Transverse colon (tissue), 4 donors: ENCODE measurements around the gene USP37. TPM values are rescaled to one million over a fixed set of nuclear protein-coding genes. Genes with fewer than 3 reads are reported as not detected.

Experiments
- DNase-seq: peaks from one replicate; pipeline ENCODE4 v3.0.0-alpha.2; 2019
- H3K27ac ChIP-seq, 4 donors: fragments of 200-600 bp; sonication (generic); 2 replicates each; pipeline ENCODE4 v1.5.1; 2016 to 2018; ENCODE audit warnings: inconsistent platforms in 4 of 4
- H3K27me3 ChIP-seq: fragments of 200-600 bp; sonication (generic); 2 replicates; pipeline ENCODE4 v1.5.1; 2017; ENCODE audit warnings: inconsistent platforms
- H3K36me3 ChIP-seq, 4 donors: fragments of 200-600 bp; sonication (generic); 2 replicates each; pipeline ENCODE4 v1.5.1; 2017 to 2019; ENCODE audit warnings: inconsistent platforms in 4 of 4
- H3K4me1 ChIP-seq, 4 donors: fragments of 200-600 bp; sonication (generic); 2 replicates each; pipeline ENCODE4 v1.5.1; 2017 to 2020; ENCODE audit warnings: inconsistent platforms in 4 of 4
- H3K4me3 ChIP-seq, 4 donors: fragments of 200-600 bp; sonication (generic); 1 replicate in 1 of 4; 2 replicates in 3 of 4; pipeline versions ENCODE4 v1.5.1 to v1.6.1; 2017 to 2019; ENCODE audit warnings: inconsistent platforms in 4 of 4
- H3K9me3 ChIP-seq, 2 donors: fragments of 200-600 bp; sonication (generic); 2 replicates each; pipeline ENCODE4 v1.5.1; 2017 to 2019; ENCODE audit warnings: inconsistent platforms in 2 of 2
- EP300 ChIP-seq: sonication (generic); formaldehyde crosslinking; IDR thresholded peaks from one replicate; pipeline ENCODE4 v1.6.1; 2017; ENCODE audit warnings: antibody characterized with exemption, low read depth
- POLR2A ChIP-seq: fragments of 450-650 bp; IDR thresholded peaks from one replicate; pipeline ENCODE4 v1.6.1; 2016; ENCODE audit warnings: antibody characterized with exemption, mild to moderate bottlenecking, moderate library complexity
- POLR2AphosphoS5 ChIP-seq, 3 donors: sonication (generic); formaldehyde crosslinking; IDR thresholded peaks; one replicate each; pipeline ENCODE4 v1.6.1; 2016; ENCODE audit warnings: antibody characterized with exemption in 3 of 3
- WGBS, 2 donors: methylation state at CpG; one replicate each; pipeline ENCODE4 v1.1.5; 2018; ENCODE audit warnings: low coverage in 1 of 2; 5-methylcytosine and 5-hydroxymethylcytosine counted together
- in situ Hi-C, 4 donors: fragments of 200-750 bp; cut with MboI; loops; one replicate each; pipeline versions ENCODE4 v1.15.0 to v1.15.1; 2017; ENCODE audit warnings: low sequenced_read_pairs in 3 of 4, low pct_ligation_motif_present in 1 of 4, low pct_unique_long_range_greater_than_20kb in 1 of 4
- intact Hi-C: fragments of 100-400 bp; cut with DNase I; formaldehyde crosslinking; loops from one replicate; pipeline ENCODE4 v1.15.1; 2023; ENCODE audit warnings: low total_unique reads
- total RNA-seq, 4 donors: library from RNA; depleted of rRNA; stranded (reverse); fragments of >200 nt; gene quantifications; one replicate each; pipeline ENCODE4 v1.1.0, GENCODE V29; 2016
- TF ChIP-seq, protein P1 (sequence below), 5 experiments: fragments of 200-600 bp in 3 of 5; fragments of 450-650 bp in 2 of 5; sonication (generic) in 3 of 5; IDR thresholded peaks; 1 replicate in 2 of 5; 2 replicates in 3 of 5; pipeline ENCODE4 v1.5.1; 2016 to 2017; ENCODE audit warnings: antibody characterized with exemption in 5 of 5, inconsistent platforms in 3 of 5, mild to moderate bottlenecking in 2 of 5, moderate library complexity in 1 of 5

USP37 gene
- total RNA-seq, 4 donors from 2014 or later, result 1.4 to 15.7 (median 8.1) TPM

- in situ Hi-C loops, result no loop called here
These were observed 66.5 kb downstream of the USP37 start for GRCh38 chr2:218501665-218502064.

DNA sequence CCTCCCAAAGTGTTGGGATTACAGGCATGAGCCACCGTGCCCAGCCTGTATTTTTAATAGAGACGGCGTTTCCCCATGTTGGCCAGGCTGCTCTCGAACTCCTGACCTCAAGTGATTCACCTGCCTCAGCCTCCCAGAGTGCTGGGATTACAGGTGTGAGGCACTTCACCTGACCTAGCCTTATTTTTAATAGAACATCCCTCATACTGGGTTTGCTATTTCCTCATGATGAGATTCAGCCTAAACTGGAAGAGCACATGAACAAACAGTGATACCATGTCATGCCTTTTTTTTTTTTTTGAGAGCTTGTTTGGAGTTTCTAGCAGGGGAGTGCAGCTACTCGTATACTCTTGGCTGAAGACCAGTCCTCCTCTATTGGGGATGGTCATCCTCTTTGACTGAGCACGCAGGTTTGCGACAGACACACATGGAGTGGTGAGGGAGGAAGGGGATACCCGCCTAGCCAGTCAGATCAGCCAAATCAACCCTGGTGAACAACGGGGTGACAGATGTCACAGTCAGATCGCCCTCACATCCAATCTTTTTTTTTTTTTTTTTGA is 67.6 kb downstream of the USP37 start:
- WGBS, 2 donors, result 94 to 96% methylated on average over 4 to 10 of the region's 10 CpGs
- no peaks in the 10 kb centered on the region for H3K9me3 ChIP-seq
- TF ChIP-seq, protein P1, sequence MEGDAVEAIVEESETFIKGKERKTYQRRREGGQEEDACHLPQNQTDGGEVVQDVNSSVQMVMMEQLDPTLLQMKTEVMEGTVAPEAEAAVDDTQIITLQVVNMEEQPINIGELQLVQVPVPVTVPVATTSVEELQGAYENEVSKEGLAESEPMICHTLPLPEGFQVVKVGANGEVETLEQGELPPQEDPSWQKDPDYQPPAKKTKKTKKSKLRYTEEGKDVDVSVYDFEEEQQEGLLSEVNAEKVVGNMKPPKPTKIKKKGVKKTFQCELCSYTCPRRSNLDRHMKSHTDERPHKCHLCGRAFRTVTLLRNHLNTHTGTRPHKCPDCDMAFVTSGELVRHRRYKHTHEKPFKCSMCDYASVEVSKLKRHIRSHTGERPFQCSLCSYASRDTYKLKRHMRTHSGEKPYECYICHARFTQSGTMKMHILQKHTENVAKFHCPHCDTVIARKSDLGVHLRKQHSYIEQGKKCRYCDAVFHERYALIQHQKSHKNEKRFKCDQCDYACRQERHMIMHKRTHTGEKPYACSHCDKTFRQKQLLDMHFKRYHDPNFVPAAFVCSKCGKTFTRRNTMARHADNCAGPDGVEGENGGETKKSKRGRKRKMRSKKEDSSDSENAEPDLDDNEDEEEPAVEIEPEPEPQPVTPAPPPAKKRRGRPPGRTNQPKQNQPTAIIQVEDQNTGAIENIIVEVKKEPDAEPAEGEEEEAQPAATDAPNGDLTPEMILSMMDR (IDR thresholded peaks at IDR 0.05), result no peak
- TF ChIP-seq POLR2AphosphoS5 (IDR thresholded peaks at IDR 0.05) (no peak), EP300 (no peak), POLR2A (no peak)
- H3K27ac ChIP-seq, result no peak overlapping the region
- intact Hi-C loops, result no loop called here
- in situ Hi-C loops, result no loop called here
- no peak for DNase-seq
- peaks cover 0 to 6% (median 0%) of the 10 kb centered on the region in 4 donors for H3K4me1 ChIP-seq
- H3K36me3 ChIP-seq, result peaks cover 0 to 30% (median 8%) of the 10 kb centered on the region in 4 donors
- no peak overlapping the region for H3K4me3 ChIP-seq
- no peaks in the 10 kb centered on the region for H3K27me3 ChIP-seq

More at GRCh38 chr2:218501665-218502064, 66.5 kb downstream of the USP37 start:
- Histone ChIP-seq H3K4me3 (no peak overlapping the region), H3K27ac (peak overlapping the region in 1 of 4 donors; percentile 35), H3K36me3 (peaks cover 0 to 23% (median 8%) of the 10 kb centered on the region in 4 donors), H3K9me3 (no peaks in the 10 kb centered on the region), H3K27me3 (no peaks in the 10 kb centered on the region), H3K4me1 (peaks cover 0 to 6% (median 0%) of the 10 kb centered on the region in 4 donors)
- intact Hi-C loops, result no loop called here
- TF ChIP-seq, protein P1 (IDR thresholded peaks at IDR 0.05), result no peak
- TF ChIP-seq EP300, result no peak
- no peak for TF ChIP-seq POLR2AphosphoS5 (IDR thresholded peaks at IDR 0.05)
- no peak for TF ChIP-seq POLR2A
- DNase-seq, result no peak
- WGBS, 2 donors, result 10 to 48% methylated on average over 2 of the region's 2 CpGs

- intact Hi-C loops, result loop anchor here (10.0 kb wide), 1 partner anchor 69 kb away; no protein-coding TSS in a partner anchor
- in situ Hi-C loops, result no loop called here
- no peak for DNase-seq
- Histone ChIP-seq H3K27ac (no peak overlapping the region), H3K4me1 (peaks cover 0 to 4% (median 0%) of the 10 kb centered on the region in 4 donors), H3K9me3 (no peaks in the 10 kb centered on the region), H3K4me3 (no peak overlapping the region), H3K27me3 (no peaks in the 10 kb centered on the region), H3K36me3 (peaks cover 0 to 33% (median 7%) of the 10 kb centered on the region in 4 donors)
- TF ChIP-seq POLR2A (no peak), EP300 (no peak), POLR2AphosphoS5 (IDR thresholded peaks at IDR 0.05) (no peak)
- TF ChIP-seq, protein P1 (IDR thresholded peaks at IDR 0.05), result no peak
- WGBS, 2 donors, result 68 to 82% methylated on average over 5 to 7 of the region's 7 CpGs
These were observed 82.0 kb downstream of the USP37 start for GRCh38 chr2:218485986-218486667.

GRCh38 chr2:218482651-218483050 is 85.5 kb downstream of the USP37 start:
- peaks cover 0 to 4% (median 0%) of the 10 kb centered on the region in 4 donors for H3K4me1 ChIP-seq
- DNase-seq, result no peak
- no peak overlapping the region for H3K4me3 ChIP-seq
- peaks cover 0 to 30% (median 6%) of the 10 kb centered on the region in 4 donors for H3K36me3 ChIP-seq
- in situ Hi-C loops (no loop called here), intact Hi-C loops (loop anchor here (10.0 kb wide), 1 partner anchor 72 kb away; no protein-coding TSS in a partner anchor)
- TF ChIP-seq POLR2A (no peak), POLR2AphosphoS5 (IDR thresholded peaks at IDR 0.05) (no peak), EP300 (no peak)
- TF ChIP-seq, protein P1 (IDR thresholded peaks at IDR 0.05), result no peak
- no peak overlapping the region for H3K27ac ChIP-seq
- H3K27me3 ChIP-seq, result no peaks in the 10 kb centered on the region
- WGBS, 2 donors, result 56 to 73% methylated on average over 1 of the region's 1 CpG
- no peaks in the 10 kb centered on the region for H3K9me3 ChIP-seq
